ENCODE measurements around the gene GGT1.

Gene GGT1

GRCh38 chr22:24588381-24588756, 14.6 kb upstream of the GGT1 start:
- in situ Hi-C loops (cut with MboI; ENCODE audit: low pct_unique_long_range_greater_than_20kb, low sequenced_read_pairs, unreplicated experiment) = no loop called here
- no peak for DNase-seq (ENCODE audit: low spot score)
- TF ChIP-seq CTCF (IDR thresholded peaks at IDR 0.05; ENCODE audit: extremely low read depth, insufficient read depth, missing control alignments) = no peak

DNA sequence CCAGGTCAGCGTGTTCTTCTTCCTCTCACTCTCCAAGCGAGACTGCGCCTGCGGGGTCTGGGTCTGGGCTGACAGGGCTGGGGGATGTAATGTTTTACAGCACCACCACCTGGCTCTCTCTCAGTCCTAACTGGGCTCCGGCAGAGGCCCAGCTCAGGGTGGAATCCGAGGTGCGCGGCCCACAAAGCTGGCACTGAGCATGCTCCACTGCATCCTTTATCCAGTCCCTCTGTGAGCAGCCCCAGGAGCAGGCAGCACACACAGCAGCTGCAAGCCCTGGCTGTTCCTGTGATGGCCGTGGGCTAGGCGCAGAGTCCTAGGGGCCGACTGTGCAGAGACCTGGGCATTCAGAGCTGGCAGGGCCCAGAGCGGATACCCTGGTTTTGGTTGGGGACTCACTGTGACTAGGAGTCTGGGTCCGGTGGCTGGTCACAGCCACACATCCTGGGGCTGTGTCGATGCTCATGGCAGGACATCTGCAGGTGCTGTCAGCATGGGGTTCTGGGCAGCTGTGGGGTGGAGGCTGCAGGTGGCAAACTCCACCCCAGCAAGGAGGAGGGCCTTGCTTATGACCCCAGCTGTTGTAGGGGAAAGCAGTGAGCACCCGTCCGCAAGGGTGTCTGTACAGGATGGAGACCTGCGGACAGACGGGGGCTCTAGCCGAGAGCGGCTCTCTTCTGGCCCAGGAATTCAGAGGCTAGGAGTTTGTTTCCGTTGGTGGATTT, 14.1 kb upstream of the GGT1 start:
- no peak for DNase-seq (ENCODE audit: low spot score)
- in situ Hi-C loops (cut with MboI; ENCODE audit: low pct_unique_long_range_greater_than_20kb, low sequenced_read_pairs, unreplicated experiment) = no loop called here

DNA sequence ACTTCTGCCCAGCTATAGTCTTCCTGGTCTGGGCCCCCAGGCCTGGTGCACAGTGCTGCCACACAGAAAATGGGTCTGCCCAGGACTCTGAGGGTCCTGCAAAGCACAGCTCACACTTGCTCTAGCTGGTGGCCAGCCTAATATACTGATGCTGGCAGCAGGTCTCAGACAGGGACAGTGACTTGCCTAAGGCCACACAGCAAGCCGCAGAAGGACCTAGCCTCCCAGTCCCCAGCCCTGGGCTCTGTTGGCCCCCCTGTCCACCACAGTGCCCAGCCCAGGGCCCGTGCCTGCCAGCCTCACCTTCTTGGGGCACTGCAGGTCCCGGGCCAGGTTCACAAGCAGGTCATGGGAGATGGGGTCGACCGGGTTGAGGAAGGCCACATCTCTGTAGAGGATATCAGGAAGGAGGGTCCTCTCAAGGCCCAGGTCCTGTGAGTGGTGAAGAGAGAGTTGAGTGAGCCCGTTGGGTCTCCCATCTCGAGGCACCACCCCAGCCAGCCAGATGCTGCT, 13.4 kb upstream of the GGT1 start:
- DNase-seq (ENCODE audit: low spot score) = no peak
- TF ChIP-seq CTCF (IDR thresholded peaks at IDR 0.05; ENCODE audit: extremely low read depth, insufficient read depth, missing control alignments) = no peak
- in situ Hi-C loops (cut with MboI; ENCODE audit: low pct_unique_long_range_greater_than_20kb, low sequenced_read_pairs, unreplicated experiment) = no loop called here

More for the DNA sequence above, 14.1 kb upstream of the GGT1 start:
- TF ChIP-seq CTCF (IDR thresholded peaks at IDR 0.05; ENCODE audit: extremely low read depth, insufficient read depth, missing control alignments) = no peak

DNA sequence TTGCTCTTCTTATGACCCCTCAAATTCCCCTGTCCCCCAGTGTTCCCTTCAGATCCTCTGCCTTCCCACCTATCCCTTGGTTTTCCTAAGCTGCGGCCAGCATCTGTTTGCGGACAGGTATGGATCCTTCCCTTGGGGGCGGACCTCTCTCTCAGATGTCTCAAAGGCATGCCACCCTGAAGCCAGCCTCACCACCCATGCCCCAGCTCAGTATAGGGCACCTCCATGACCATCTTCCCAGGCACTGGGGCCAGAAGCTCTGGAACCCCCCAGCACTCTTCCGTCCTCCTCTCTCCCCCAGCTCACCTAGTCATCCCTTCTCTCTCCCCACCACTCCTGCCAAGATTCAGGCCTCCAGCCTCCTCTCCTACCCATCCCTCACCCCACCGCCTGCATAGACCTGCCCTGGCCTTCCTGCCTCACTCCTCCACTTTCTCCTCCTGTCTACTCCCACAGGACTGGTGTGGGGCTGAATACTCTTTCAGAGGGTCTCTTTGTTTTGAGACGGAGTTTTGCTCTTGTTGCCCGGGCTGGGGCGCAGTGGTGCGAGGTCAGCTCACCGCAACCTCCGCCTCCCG, 12.3 kb upstream of the GGT1 start:
- TF ChIP-seq CTCF (IDR thresholded peaks at IDR 0.05; ENCODE audit: extremely low read depth, insufficient read depth, missing control alignments) = no peak
- DNase-seq (ENCODE audit: low spot score) = no peak
- in situ Hi-C loops (cut with MboI; ENCODE audit: low pct_unique_long_range_greater_than_20kb, low sequenced_read_pairs, unreplicated experiment) = no loop called here

- no peak for DNase-seq (ENCODE audit: low spot score)
- no peak for TF ChIP-seq CTCF (IDR thresholded peaks at IDR 0.05; ENCODE audit: extremely low read depth, insufficient read depth, missing control alignments)
- in situ Hi-C loops (cut with MboI; ENCODE audit: low pct_unique_long_range_greater_than_20kb, low sequenced_read_pairs, unreplicated experiment) = no loop called here
Measured at GRCh38 chr22:24591286-24591830, 11.6 kb upstream of the GGT1 start.

GRCh38 chr22:24592058-24592850, 10.7 kb upstream of the GGT1 start:
- no peak for DNase-seq (ENCODE audit: low spot score)
- in situ Hi-C loops (cut with MboI; ENCODE audit: low pct_unique_long_range_greater_than_20kb, low sequenced_read_pairs, unreplicated experiment) = no loop called here
- no peak for TF ChIP-seq CTCF (IDR thresholded peaks at IDR 0.05; ENCODE audit: extremely low read depth, insufficient read depth, missing control alignments)

Data from GM13977 (cell line).